BLaER1 treated with 17β-estradiol and CSF1 and Interleukin-3, amounts not matched to agents 10 nM and 100 nM (cell line): ENCODE measurements around the gene TTLL9.

ENCODE experiments used
- H3K27ac ChIP-seq, 11 experiments: shearing (Covaris generic); formaldehyde crosslinking; 2 replicates each; pipeline ENCODE4 v1.8.1; 2022
- H3K27me3 ChIP-seq, 11 experiments: shearing (Covaris generic); formaldehyde crosslinking; 2 replicates each; pipeline ENCODE4 v1.8.1; 2022
- H3K36me3 ChIP-seq, 11 experiments: shearing (Covaris generic); formaldehyde crosslinking; 2 replicates each; pipeline ENCODE4 v1.8.1; 2022
- H3K4me1 ChIP-seq, 10 experiments: shearing (Covaris generic); formaldehyde crosslinking; 2 replicates each; pipeline ENCODE4 v1.8.1; 2022
- H3K4me2 ChIP-seq, 11 experiments: shearing (Covaris generic); formaldehyde crosslinking; 2 replicates each; pipeline ENCODE4 v1.8.1; 2022
- H3K4me3 ChIP-seq, 10 experiments: shearing (Covaris generic); formaldehyde crosslinking; 2 replicates each; pipeline ENCODE4 v1.8.1; 2022
- H3K9ac ChIP-seq, 11 experiments: shearing (Covaris generic); formaldehyde crosslinking; 2 replicates each; pipeline ENCODE4 v1.8.1; 2022
- H3K9me3 ChIP-seq, 11 experiments: shearing (Covaris generic); formaldehyde crosslinking; replicated peaks in 1 of 11; 2 replicates each; pipeline ENCODE4 v1.8.1; 2022
- H4K20me1 ChIP-seq, 11 experiments: shearing (Covaris generic); formaldehyde crosslinking; 2 replicates each; pipeline ENCODE4 v1.8.1; 2022
- Cebpa-rat ChIP-seq, 11 experiments: shearing (Covaris generic); IDR thresholded peaks; 2 replicates each; pipeline ENCODE4 v1.8.1; 2022

The TTLL9 gene

DNA sequence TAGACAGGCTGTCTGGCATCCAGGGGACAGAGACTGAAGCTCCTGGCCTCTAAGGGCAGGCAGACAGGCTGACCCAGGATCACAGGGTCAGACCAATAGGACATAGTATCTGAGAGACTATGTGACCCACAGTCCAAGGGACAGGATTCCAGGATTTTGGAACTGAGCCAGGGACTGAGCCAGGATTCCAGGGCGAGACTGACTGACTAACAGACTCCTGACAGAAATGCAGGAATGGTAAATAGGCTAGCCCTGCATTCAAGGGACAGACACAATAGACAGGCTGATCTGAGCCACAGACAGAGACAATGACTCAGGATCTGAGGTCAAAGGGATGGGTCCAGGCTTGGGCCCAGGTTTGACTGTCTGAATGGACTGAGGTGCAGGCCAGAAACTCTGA, 117.3 kb downstream of the TTLL9 start:
- Histone ChIP-seq H3K27ac (no peak overlapping the region), H3K27me3 (no peaks in the 10 kb centered on the region), H3K9me3 (no peaks in the 10 kb centered on the region), H3K9ac (peak overlapping the region in 1 of 11 experiments; percentile 9; a peak in 1 of 22 replicates), H3K4me1 (peaks cover 0 to 23% (median 8%) of the 10 kb centered on the region in 10 experiments; a peak in 12 of 20 replicates), H3K4me3 (no peak overlapping the region), H3K36me3 (no peaks in the 10 kb centered on the region), H3K4me2 (no peak overlapping the region), H4K20me1 (no peaks in the 10 kb centered on the region; a peak in 1 of 22 replicates)
- TF ChIP-seq Cebpa-rat (IDR thresholded peaks at IDR 0.05): no peak

DNA sequence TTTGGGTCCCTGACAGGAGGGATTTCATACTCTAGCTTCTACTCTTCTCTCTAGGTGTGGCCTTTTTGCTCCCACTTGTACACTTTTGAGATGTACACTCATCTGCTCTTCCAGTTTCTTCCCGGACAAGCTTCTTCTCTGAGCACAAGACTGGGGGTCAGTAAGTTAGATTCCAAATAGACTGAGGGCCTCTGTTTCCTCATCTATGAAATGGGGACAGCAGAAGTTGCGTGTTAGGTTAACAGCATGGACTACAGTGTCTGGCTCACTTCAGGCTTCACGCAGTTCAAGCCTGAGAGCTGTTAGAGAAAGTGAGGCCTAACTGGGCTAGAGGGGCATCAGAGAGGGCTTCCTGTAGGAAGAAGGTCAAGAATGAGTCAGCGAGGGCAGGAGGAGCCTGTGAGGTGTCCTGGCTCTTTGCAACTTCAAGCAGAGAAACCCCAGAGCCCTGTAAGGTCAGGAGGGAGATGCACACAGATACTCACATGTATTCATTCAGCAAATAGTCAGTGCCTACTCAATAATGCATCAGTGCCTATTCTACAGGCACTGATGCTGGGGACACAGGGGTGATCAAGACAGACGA, 118.1 kb downstream of the TTLL9 start:
- Histone ChIP-seq H3K27ac (no peak overlapping the region), H3K9me3 (no peaks in the 10 kb centered on the region), H3K27me3 (peaks cover 0 to 5% (median 0%) of the 10 kb centered on the region in 11 experiments; a peak in 5 of 22 replicates), H3K9ac (peak overlapping the region in 1 of 11 experiments; percentile 9; a peak in 1 of 22 replicates), H3K4me1 (peaks cover 0 to 20% (median 8%) of the 10 kb centered on the region in 10 experiments; a peak in 12 of 20 replicates), H3K36me3 (no peaks in the 10 kb centered on the region), H4K20me1 (no peaks in the 10 kb centered on the region; a peak in 1 of 22 replicates), H3K4me2 (no peak overlapping the region), H3K4me3 (no peak overlapping the region)
- TF ChIP-seq Cebpa-rat (IDR thresholded peaks at IDR 0.05): no peak

DNA sequence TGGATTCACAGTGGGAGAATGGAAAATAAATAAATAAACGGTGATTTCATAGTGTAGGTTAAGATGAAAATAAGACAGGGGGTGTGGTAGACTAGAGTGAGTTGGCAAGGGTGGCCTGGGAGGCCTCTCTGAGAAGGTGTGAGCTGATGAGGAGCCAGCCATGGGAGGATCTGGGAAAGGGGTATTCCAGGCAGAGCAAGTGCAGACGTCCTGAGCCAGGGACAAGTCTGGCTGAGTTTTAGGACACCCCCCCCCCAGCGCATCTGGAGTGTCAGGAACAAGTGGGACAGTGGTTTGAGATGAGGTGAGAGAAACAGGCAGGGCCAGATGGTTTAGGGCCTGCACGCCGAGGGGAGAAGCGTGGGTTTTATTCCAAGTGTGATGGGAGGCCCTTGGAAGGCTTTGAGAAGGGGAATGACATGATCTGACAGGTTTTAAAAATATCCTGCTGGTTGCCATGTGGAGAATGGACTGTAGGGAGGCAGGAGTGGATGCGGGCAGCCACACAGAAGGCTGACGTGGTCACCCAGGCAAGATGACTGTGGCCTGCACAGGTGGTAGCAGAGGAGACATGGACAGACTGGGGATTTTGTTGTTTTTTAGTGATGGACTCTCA, 118.7 kb downstream of the TTLL9 start:
- H3K4me1 ChIP-seq: peaks cover 0 to 22% (median 8%) of the 10 kb centered on the region in 10 experiments; a peak in 12 of 20 replicates
- H3K9ac ChIP-seq: no peak overlapping the region
- no peak overlapping the region for H3K4me3 ChIP-seq
- H3K27ac ChIP-seq: no peak overlapping the region
- H4K20me1 ChIP-seq: 0 out of 22 replicates have a peak, but pooled peaks cover 0 to under 1% (median 0%) of the 10 kb centered on the region in 11 experiments
- TF ChIP-seq Cebpa-rat (IDR thresholded peaks at IDR 0.05): no peak
- H3K4me2 ChIP-seq: no peak overlapping the region
- H3K27me3 ChIP-seq: peaks cover 3 to 11% (median 4%) of the 10 kb centered on the region in 11 experiments; a peak in 19 of 22 replicates
- H3K36me3 ChIP-seq: no peaks in the 10 kb centered on the region
- no peaks in the 10 kb centered on the region for H3K9me3 ChIP-seq

DNA sequence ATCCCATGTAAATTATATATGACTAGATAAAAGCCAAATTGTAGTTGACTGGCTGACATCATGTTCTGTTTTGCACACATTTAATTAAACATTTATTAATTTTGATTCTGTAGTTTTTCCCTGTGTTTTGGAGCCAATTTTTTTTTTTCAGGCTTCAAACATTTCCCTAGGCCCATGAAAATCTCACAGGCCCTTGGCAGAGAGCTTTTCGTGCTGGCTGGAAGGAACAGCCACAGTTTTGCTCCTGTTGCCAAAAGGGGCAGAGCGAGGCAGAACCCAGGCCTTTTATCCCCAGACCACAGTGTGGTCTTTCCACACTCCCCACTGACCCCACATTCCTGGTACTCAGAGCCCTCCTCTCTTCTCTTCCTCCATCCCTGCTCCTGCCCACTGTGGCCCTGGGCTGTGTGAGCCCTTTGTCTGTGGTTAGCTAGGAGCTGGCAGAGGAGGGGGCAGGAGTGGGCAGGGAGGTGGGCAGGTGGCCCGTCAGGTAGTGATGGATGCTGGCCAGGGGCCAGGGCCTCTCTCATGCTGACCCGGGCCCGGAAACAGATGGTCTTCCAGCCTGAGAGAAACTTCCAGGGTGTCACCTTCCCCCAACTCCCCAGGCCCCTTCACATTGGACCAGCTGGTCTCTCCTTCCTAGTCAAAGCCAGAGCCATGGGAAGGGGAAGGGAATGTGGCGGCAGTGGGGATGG, 120.4 kb downstream of the TTLL9 start:
- H3K27ac ChIP-seq: no peak overlapping the region
- no peak for TF ChIP-seq Cebpa-rat (IDR thresholded peaks at IDR 0.05)
- H3K9me3 ChIP-seq: no peaks in the 10 kb centered on the region
- H3K9ac ChIP-seq: no peak overlapping the region; a peak in 1 of 22 replicates
- 0 out of 22 replicates have a peak overlapping the region, but pooled peaks of 1 of the 11 experiments have one; percentile 7 for H3K4me2 ChIP-seq
- peaks cover 0 to 15% (median 0%) of the 10 kb centered on the region in 11 experiments; a peak in 5 of 22 replicates for H4K20me1 ChIP-seq
- no peaks in the 10 kb centered on the region for H3K36me3 ChIP-seq
- no peak overlapping the region for H3K4me3 ChIP-seq
- H3K4me1 ChIP-seq: peaks cover 10 to 25% (median 15%) of the 10 kb centered on the region in 10 experiments
- H3K27me3 ChIP-seq: peaks cover 12 to 28% (median 20%) of the 10 kb centered on the region in 11 experiments; a peak in 20 of 22 replicates

DNA sequence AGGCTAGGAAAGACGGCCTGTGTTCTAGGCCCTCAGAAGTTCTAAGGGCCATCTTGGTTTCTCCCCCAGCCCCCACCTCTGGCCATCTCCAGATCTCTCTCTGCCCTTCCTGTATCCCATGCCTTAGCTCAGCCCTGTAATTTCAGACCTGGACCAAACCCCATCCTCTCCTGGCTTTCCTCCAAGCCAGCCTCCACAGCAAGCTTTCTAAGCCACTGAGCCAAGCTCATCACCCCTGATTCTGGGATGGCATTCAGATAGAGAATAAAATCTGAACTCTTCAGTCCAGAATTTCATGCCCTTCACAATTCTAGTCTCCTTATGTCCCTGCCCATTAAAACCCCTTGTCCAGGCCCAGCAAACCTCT, 120.9 kb downstream of the TTLL9 start:
- 0 out of 22 replicates have a peak overlapping the region, but pooled peaks of 1 of the 11 experiments have one; percentile 7 for H3K4me2 ChIP-seq
- no peaks in the 10 kb centered on the region for H3K36me3 ChIP-seq
- H3K27ac ChIP-seq: no peak overlapping the region
- no peaks in the 10 kb centered on the region for H3K9me3 ChIP-seq
- H4K20me1 ChIP-seq: peaks cover 0 to 16% (median 0%) of the 10 kb centered on the region in 11 experiments; a peak in 5 of 22 replicates
- no peak overlapping the region for H3K4me3 ChIP-seq
- H3K4me1 ChIP-seq: peaks cover 10 to 25% (median 15%) of the 10 kb centered on the region in 10 experiments
- TF ChIP-seq Cebpa-rat (IDR thresholded peaks at IDR 0.05): no peak
- no peak overlapping the region for H3K9ac ChIP-seq
- peaks cover 12 to 30% (median 21%) of the 10 kb centered on the region in 11 experiments; a peak in 20 of 22 replicates for H3K27me3 ChIP-seq

DNA sequence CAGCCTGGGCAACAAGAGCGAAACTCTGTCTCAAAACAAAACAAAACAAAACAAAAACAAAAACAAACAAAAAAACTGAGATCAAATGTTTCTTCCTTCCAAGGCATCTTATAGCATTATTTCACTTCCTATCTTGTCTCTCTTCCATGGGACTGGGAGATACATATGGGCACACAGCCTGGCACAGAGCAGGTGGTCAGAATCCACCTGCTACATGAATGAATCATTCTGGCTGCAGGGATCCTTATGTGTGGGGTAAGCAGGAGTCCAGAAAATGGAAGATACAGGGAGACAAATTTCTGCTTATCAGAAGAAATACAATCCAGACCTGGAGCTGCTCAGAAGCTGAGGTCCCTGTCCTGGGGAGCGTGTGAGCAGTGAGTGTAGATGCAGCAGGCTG, 121.7 kb downstream of the TTLL9 start:
- Histone ChIP-seq H3K9ac (no peak overlapping the region), H3K4me1 (peaks cover 10 to 25% (median 15%) of the 10 kb centered on the region in 10 experiments), H3K27me3 (peaks cover 12 to 30% (median 21%) of the 10 kb centered on the region in 11 experiments; a peak in 20 of 22 replicates), H3K9me3 (no peaks in the 10 kb centered on the region), H4K20me1 (peaks cover 0 to 16% (median 0%) of the 10 kb centered on the region in 11 experiments; a peak in 5 of 22 replicates), H3K4me2 (no peak overlapping the region), H3K4me3 (no peak overlapping the region), H3K27ac (no peak overlapping the region), H3K36me3 (no peaks in the 10 kb centered on the region)
- TF ChIP-seq Cebpa-rat (IDR thresholded peaks at IDR 0.05): no peak
